HUES6 (cell line): ENCODE results near the gene GPRC5D.

ENCODE experiments used
- H3K27ac ChIP-seq: 2 replicates; pipeline ENCODE4 v1.7.0; 2013; ENCODE audit warnings: low read depth, mild to moderate bottlenecking, low read length, inconsistent platforms
- H3K27me3 ChIP-seq: 2 replicates; pipeline ENCODE4 v1.6.1; 2013; ENCODE audit warnings: low read length; ENCODE audit not compliant: control insufficient read depth, insufficient read depth
- H3K36me3 ChIP-seq: 2 replicates; pipeline ENCODE4 v1.6.1; 2013; ENCODE audit warnings: low read length; ENCODE audit not compliant: control insufficient read depth, insufficient read depth
- H3K4me1 ChIP-seq: 2 replicates; pipeline ENCODE4 v1.6.1; 2013; ENCODE audit warnings: low read length; ENCODE audit not compliant: control insufficient read depth, insufficient read depth
- H3K4me3 ChIP-seq: 2 replicates; pipeline ENCODE4 v1.5.1; 2013; ENCODE audit warnings: low read depth, low read length
- H3K9ac ChIP-seq: one replicate; pipeline ENCODE4 v1.6.1; 2013; ENCODE audit warnings: mild to moderate bottlenecking, low read length
- H3K9me3 ChIP-seq: 2 replicates; pipeline ENCODE4 v1.6.1; 2013; ENCODE audit warnings: low read depth, low read length; ENCODE audit not compliant: control insufficient read depth, insufficient read depth

Gene GPRC5D

DNA sequence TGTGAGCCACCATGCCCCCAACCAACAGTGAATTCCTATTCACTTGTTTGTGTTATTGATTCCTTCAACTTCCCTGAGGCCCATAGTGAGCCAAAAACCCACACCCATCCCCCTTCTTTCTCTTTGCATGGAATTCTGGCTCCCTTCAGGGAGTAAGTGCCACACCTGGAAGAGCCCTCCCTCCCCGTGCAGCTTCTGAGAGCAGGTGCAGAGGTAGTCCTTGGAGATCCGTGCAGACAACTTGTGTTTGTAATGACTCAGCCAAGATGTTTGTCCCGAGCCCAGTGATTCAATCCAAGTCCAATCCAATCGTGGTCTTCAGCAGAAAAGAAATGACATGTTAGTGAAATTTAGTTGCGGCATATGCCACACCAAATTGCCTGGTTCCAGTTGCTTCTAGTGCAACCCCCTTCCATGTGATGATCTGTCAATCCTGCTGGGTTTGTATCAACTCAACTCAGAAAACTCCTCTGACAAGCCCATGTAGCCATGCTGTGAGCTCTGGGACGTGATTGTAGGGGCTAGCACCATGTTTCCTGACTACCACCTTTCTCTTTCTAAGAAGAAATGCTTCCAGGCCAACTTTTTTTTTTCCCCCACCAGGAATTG, 33.1 kb downstream of the GPRC5D start:
- Histone ChIP-seq H3K9me3 (no peaks in the 10 kb centered on the region), H3K4me1 (peaks cover 11% of the 10 kb centered on the region), H3K9ac (no peak overlapping the region), H3K36me3 (no peaks in the 10 kb centered on the region), H3K4me3 (no peak overlapping the region), H3K27ac (no peak overlapping the region), H3K27me3 (no peaks in the 10 kb centered on the region)

DNA sequence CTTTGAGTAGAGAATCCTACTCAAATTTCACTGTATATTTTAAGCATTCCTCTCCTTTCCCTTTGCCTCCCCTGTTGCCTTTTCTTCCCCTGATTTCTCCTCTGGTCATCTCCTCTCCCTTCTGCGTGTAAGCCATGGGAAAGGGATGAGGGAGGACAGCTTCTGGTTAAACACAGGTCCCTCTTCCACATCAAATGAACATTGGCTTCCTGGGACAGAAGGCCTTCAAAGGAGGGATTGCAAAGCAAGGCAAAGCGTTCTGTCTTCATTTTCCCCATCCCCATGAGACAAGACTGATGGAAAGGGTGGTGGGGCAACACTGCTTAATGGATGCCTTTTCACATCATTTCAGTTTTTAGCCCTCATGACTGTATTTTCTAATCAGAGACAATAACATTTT, 34.5 kb downstream of the GPRC5D start:
- Histone ChIP-seq H3K9ac (no peak overlapping the region), H3K4me3 (no peak overlapping the region), H3K36me3 (no peaks in the 10 kb centered on the region), H3K4me1 (peaks cover 17% of the 10 kb centered on the region), H3K27me3 (no peaks in the 10 kb centered on the region), H3K9me3 (no peaks in the 10 kb centered on the region), H3K27ac (no peak overlapping the region)

DNA sequence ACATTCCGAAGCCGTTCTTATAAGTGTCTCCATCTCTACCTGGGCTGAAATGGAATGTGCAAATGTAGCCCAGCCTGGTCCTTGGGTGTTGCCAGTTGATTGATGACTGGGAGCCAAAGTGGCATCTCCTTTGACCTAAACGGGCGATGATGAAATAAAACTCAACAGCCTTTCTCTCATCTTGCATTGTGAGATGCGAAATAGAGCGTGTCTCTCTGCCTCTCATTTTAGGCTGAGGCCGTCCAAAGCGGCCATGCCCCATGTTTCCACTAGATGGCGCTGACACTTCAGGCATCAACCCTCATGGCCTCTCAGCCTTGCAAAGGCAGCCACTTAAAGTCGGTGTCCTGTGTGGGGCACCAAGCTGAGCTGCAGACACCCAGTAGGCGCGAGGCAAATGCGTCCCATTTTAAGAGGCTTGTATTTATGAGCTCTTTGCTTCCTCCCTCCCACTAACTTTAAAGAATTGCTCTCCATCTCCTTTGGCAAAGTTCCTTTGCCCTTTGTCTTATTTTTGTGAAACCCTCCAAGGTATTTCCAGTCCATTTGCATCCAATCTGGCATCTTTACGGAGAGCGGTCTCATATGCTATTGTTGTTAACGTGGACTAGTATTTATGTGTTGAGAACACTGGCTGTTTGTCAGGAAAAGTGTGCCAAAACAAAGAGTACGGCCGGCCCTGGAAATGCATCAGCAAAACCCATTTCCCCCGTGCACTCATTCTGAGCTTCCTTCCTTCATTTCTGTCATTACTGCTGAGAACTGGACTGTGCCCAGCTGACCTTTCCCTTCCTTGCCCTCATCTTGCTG, 35.6 kb downstream of the GPRC5D start:
- Histone ChIP-seq H3K4me1 (peaks cover 14% of the 10 kb centered on the region; the same call in 1 of the 2 replicates), H3K9me3 (no peaks in the 10 kb centered on the region), H3K36me3 (no peaks in the 10 kb centered on the region), H3K27me3 (no peaks in the 10 kb centered on the region), H3K9ac (no peak overlapping the region), H3K27ac (no peak overlapping the region), H3K4me3 (no peak overlapping the region)

DNA sequence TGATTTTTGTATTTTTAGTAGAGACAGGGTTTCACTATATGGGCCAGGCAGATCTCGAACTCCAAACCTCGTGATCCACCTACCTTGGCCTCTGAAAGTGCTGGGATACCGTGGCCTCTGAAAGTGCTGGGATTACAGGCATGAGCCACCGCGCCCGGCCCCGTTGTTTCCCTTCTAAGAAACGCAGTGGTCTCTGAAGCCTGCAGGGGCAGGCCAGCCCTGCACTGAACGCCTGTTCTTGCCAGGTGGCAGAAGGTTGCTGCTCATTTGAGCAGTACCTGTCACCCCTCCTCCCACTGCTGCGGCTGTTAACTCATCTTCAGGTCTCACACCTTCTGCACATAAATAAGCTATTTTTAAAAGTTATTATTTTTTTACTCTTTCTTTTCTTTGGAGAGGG, 36.3 kb downstream of the GPRC5D start:
- H3K27ac ChIP-seq, result no peak overlapping the region
- no peaks in the 10 kb centered on the region for H3K27me3 ChIP-seq
- H3K9ac ChIP-seq, result no peak overlapping the region
- H3K4me3 ChIP-seq, result no peak overlapping the region
- peaks cover 14% of the 10 kb centered on the region; the same call in 1 of the 2 replicates for H3K4me1 ChIP-seq
- no peaks in the 10 kb centered on the region for H3K9me3 ChIP-seq
- no peaks in the 10 kb centered on the region for H3K36me3 ChIP-seq

DNA sequence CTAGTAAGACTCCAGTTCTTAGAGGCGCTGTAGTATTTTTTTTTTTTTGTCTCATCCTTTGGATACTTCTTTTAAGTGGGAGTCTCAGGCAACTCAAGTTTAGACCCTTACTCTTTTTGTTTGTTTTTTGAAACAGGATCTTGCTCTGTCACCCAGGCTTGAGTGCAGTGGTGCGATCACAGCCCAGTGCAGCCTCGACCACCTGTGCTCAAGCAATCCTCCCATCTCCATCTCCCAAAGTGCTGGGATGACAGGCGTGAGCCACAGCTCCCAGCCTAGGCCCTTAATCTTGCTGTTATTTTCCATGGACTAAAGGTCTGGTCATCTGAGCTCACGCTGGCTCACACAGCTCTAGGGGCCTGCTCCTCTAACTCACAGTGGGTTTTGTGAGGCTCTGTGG, 39.3 kb downstream of the GPRC5D start:
- H3K4me1 ChIP-seq, result peaks cover 14% of the 10 kb centered on the region; the same call in 1 of the 2 replicates
- no peak overlapping the region for H3K9ac ChIP-seq
- no peaks in the 10 kb centered on the region for H3K36me3 ChIP-seq
- H3K4me3 ChIP-seq, result no peak overlapping the region
- no peaks in the 10 kb centered on the region for H3K9me3 ChIP-seq
- H3K27ac ChIP-seq, result no peak overlapping the region
- H3K27me3 ChIP-seq, result no peaks in the 10 kb centered on the region

DNA sequence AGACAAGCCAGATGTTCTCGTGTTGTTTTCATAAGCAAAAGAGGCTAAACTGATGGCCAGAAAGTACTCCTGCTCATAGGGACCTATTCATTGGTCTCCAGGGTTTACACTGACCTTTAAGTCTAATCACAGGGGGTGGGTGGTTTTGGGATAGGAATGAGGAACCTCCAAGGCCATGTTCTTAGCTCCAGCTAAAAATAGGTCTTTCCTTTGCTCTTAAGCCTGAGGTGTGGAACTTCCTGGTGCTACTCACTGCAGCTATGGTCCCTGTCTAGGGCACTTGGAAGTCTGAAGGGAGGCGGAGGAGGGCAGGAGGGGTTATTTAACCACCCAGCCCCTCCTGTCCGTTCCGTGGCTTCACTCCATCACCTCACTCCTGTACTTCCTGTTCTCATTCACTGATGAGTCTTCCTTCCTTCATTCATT, 42.0 kb downstream of the GPRC5D start:
- no peaks in the 10 kb centered on the region for H3K27me3 ChIP-seq
- H3K4me1 ChIP-seq, result peaks cover 10% of the 10 kb centered on the region; the same call in 1 of the 2 replicates
- no peaks in the 10 kb centered on the region for H3K9me3 ChIP-seq
- no peak overlapping the region for H3K4me3 ChIP-seq
- H3K27ac ChIP-seq, result no peak overlapping the region
- H3K36me3 ChIP-seq, result no peaks in the 10 kb centered on the region
- no peak overlapping the region for H3K9ac ChIP-seq

DNA sequence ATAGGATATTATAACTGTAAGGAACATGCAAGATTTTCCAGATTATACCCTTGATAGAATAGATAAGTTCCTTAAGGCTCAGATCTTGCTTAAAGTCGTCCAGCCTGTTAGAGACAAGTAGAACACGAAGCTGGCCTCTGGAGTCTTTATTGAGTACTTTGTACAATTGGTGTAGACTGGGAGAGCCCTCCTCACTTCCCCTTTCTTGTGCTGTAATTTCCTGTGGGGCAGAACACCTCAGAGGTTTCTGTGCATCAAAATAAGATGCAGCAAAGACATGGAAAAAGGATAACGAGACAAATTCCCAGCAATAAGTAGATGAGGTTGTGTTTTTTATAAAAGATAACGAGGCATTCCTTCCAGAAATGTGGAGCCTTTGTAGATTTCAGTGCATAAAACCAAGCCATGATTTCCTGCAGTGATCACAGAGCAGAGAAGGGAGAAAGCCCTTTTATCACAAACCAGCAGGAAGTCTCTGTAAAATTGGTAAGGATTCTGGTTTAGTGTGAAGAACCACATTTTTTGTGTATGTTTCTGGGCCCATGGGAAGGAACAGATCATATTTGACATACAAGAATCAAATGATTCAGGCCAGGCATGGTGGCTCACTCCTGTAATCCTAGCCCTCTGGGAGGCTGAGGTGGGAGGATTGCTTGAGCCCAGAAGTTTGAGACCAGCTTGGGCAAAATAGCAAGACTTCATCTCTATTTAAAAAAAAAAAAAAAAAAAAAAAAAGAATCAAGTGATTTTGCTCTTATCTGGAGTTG, 42.6 kb downstream of the GPRC5D start:
- Histone ChIP-seq H3K36me3 (no peaks in the 10 kb centered on the region), H3K9me3 (no peaks in the 10 kb centered on the region), H3K4me3 (no peak overlapping the region), H3K4me1 (peaks cover 10% of the 10 kb centered on the region; the same call in 1 of the 2 replicates), H3K9ac (no peak overlapping the region), H3K27me3 (no peaks in the 10 kb centered on the region), H3K27ac (no peak overlapping the region)

DNA sequence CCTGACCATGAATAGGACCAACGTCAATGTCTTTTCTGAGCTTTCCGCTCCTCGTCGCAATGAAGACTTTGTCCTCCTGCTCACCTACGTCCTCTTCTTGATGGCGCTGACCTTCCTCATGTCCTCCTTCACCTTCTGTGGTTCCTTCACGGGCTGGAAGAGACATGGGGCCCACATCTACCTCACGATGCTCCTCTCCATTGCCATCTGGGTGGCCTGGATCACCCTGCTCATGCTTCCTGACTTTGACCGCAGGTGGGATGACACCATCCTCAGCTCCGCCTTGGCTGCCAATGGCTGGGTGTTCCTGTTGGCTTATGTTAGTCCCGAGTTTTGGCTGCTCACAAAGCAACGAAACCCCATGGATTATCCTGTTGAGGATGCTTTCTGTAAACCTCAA, 43.3 kb downstream of the GPRC5D start:
- Histone ChIP-seq H3K27me3 (no peaks in the 10 kb centered on the region), H3K9me3 (no peaks in the 10 kb centered on the region), H3K36me3 (no peaks in the 10 kb centered on the region), H3K27ac (no peak overlapping the region), H3K4me3 (no peak overlapping the region), H3K9ac (no peak overlapping the region), H3K4me1 (peaks cover 9% of the 10 kb centered on the region; the same call in 1 of the 2 replicates)

DNA sequence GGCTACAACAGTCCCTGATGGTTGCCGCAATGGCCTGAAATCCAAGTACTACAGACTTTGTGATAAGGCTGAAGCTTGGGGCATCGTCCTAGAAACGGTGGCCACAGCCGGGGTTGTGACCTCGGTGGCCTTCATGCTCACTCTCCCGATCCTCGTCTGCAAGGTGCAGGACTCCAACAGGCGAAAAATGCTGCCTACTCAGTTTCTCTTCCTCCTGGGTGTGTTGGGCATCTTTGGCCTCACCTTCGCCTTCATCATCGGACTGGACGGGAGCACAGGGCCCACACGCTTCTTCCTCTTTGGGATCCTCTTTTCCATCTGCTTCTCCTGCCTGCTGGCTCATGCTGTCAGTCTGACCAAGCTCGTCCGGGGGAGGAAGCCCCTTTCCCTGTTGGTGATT, 43.7 kb downstream of the GPRC5D start:
- Histone ChIP-seq H3K36me3 (no peaks in the 10 kb centered on the region), H3K9ac (no peak overlapping the region), H3K4me3 (no peak overlapping the region)

DNA sequence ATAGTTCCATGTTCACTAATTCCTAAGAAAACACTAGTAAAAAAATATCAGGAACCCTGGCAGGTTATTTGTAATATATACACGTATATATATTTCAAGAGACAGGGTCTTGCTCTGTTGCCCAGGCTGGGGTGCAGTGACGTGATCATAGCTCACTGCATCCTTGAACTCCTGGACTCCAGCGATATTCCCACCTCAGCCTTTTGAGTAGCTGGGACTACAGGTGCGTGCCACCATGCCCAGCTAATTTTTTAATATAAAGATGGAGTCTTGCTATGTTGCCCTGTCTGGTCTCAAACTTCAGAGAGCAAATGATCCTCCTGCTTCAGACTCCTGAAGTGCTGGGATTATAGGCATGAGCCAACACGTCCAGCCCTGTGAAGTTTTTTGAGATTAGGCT, 44.4 kb downstream of the GPRC5D start:
- Histone ChIP-seq H3K4me3 (no peak overlapping the region), H3K4me1 (peaks cover 8% of the 10 kb centered on the region; the same call in 1 of the 2 replicates), H3K27ac (no peak overlapping the region), H3K27me3 (no peaks in the 10 kb centered on the region), H3K9me3 (no peaks in the 10 kb centered on the region), H3K9ac (no peak overlapping the region), H3K36me3 (no peaks in the 10 kb centered on the region)

More for the DNA sequence above, 43.7 kb downstream of the GPRC5D start:
- H3K27ac ChIP-seq, result no peak overlapping the region
- H3K27me3 ChIP-seq, result no peaks in the 10 kb centered on the region
- H3K4me1 ChIP-seq, result peaks cover 8% of the 10 kb centered on the region; the same call in 1 of the 2 replicates
- H3K9me3 ChIP-seq, result no peaks in the 10 kb centered on the region
